HCT116 (cell line): ENCODE data around the gene PLD2. TPM values are rescaled to one million over a fixed set of nuclear protein-coding genes. Genes with fewer than 3 reads are reported as not detected.

ENCODE experiments used
- ATAC-seq: fragments of 200-7000 bp; cut with Tn5 transposase; 2 replicates; pipeline ENCODE4 v1.9.1; 2020; ENCODE audit warnings: mild to moderate bottlenecking, moderate library complexity
- BruUV-seq: library from RNA; stranded (reverse); fragments of 400-500 nt; replicated peaks from 2 replicates; lab custom pipeline; 2021; lab: Mats Ljungman, UMichigan
- CTCF ChIA-PET: fragments of 300-600 bp; sonication (Branson Sonifier 250); formaldehyde crosslinking; loops from one replicate; lab custom pipeline; 2021; ENCODE audit warnings: antibody characterized with exemption; lab: Charles Lee
- POLR2A ChIA-PET: fragments of 300-600, 350-600 bp; sonication (Branson Sonifier 250); formaldehyde crosslinking; loops from one replicate; lab custom pipeline; 2021; ENCODE audit warnings: antibody characterized with exemption; lab: Charles Lee
- RAD21 ChIA-PET, 2 experiments: fragments of 300-600 bp; sonication (Branson Sonifier 250); formaldehyde crosslinking; loops; one replicate each; lab custom pipeline; 2023; ENCODE audit warnings: low total read pairs in 2 of 2; ENCODE audit not compliant: uncharacterized antibody in 2 of 2, unreplicated experiment in 2 of 2, low non-redundant PET in 1 of 2; lab: Charles Lee
- DNase-seq: peaks from one replicate; pipeline ENCODE4 v3.0.0-alpha.2; 2010; ENCODE audit warnings: low read depth, low spot score
- H2AFZ ChIP-seq: fragments of 200-600 bp; shearing (Covaris generic), sonication (generic); 2 replicates; pipeline ENCODE4 v1.6.1; 2017; ENCODE audit warnings: low read depth, mixed run types, mixed read lengths, antibody characterized with exemption, low read length; ENCODE audit not compliant: poor library complexity, severe bottlenecking
- H3K27ac ChIP-seq: 2 replicates; pipeline ENCODE4 v1.5.1; 2012; ENCODE audit warnings: low read depth, low read length
- H3K27me3 ChIP-seq: fragments of 200-600 bp; sonication (generic); 2 replicates; pipeline ENCODE4 v1.6.1; 2016; ENCODE audit warnings: mixed run types, low read length, mixed read lengths; ENCODE audit not compliant: insufficient read depth
- H3K36me3 ChIP-seq, 2 experiments: fragments of 200-500 bp in 1 of 2; fragments of 200-600 bp in 1 of 2; sonication (Bioruptor generic) in 1 of 2; sonication (generic) in 1 of 2; 2 replicates each; pipeline versions ENCODE4 v1.5.1 to v1.6.1; 2014 to 2016; ENCODE audit warnings: low read length in 2 of 2, inconsistent platforms in 1 of 2, mixed read lengths in 1 of 2, mixed run types in 1 of 2; ENCODE audit not compliant: insufficient read depth in 2 of 2, control insufficient read depth in 1 of 2
- H3K4me1 ChIP-seq, 2 experiments: fragments of 200-600 bp in 1 of 2; sonication (generic) in 1 of 2; 2 replicates each; pipeline versions ENCODE4 v1.5.1 to v1.6.1; 2012 to 2017; ENCODE audit warnings: low read length in 2 of 2, inconsistent platforms in 1 of 2, mild to moderate bottlenecking in 1 of 2, mixed read lengths in 1 of 2, mixed run types in 1 of 2, moderate library complexity in 1 of 2; ENCODE audit not compliant: insufficient read depth in 2 of 2, control insufficient read depth in 1 of 2
- H3K4me2 ChIP-seq: fragments of 200-600 bp; sonication (generic); 2 replicates; pipeline ENCODE4 v1.6.1; 2017; ENCODE audit warnings: mixed run types, low read length, mixed read lengths
- H3K4me3 ChIP-seq, 2 experiments: fragments of 200-600 bp in 1 of 2; sonication (generic) in 1 of 2; replicated peaks in 1 of 2; 2 replicates each; pipeline ENCODE4 v1.5.1; 2011 to 2016; ENCODE audit warnings: low read length in 2 of 2, control low read depth in 1 of 2, low read depth in 1 of 2, mild to moderate bottlenecking in 1 of 2, mixed read lengths in 1 of 2, mixed run types in 1 of 2
- H3K79me2 ChIP-seq: fragments of 200-600 bp; sonication (generic); 2 replicates; pipeline ENCODE4 v1.6.1; 2017; ENCODE audit warnings: mild to moderate bottlenecking, mixed run types, low read length, moderate library complexity, mixed read lengths; ENCODE audit not compliant: insufficient read depth
- H3K9ac ChIP-seq: fragments of 200-600 bp; sonication (generic); 2 replicates; pipeline ENCODE4 v1.6.1; 2016; ENCODE audit warnings: low read length, mixed read lengths
- H3K9me2 ChIP-seq: fragments of 200-600 bp; sonication (generic), shearing (Covaris generic); 2 replicates; pipeline ENCODE4 v1.6.1; 2017; ENCODE audit warnings: mixed run types, mild to moderate bottlenecking, moderate library complexity; ENCODE audit not compliant: insufficient read depth
- H3K9me3 ChIP-seq, 2 experiments: fragments of 200-500 bp in 1 of 2; fragments of 200-600 bp in 1 of 2; sonication (Bioruptor generic) in 1 of 2; sonication (generic) in 1 of 2; 2 replicates each; pipeline ENCODE4 v1.6.1; 2014 to 2017; ENCODE audit warnings: low read length in 2 of 2, mixed read lengths in 2 of 2, inconsistent platforms in 1 of 2, low read depth in 1 of 2, mild to moderate bottlenecking in 1 of 2, mixed run types in 1 of 2, moderate library complexity in 1 of 2; ENCODE audit not compliant: control insufficient read depth in 1 of 2, insufficient read depth in 1 of 2
- H4K20me1 ChIP-seq: fragments of 200-600 bp; sonication (generic), shearing (Covaris generic); 2 replicates; pipeline ENCODE4 v1.6.1; 2017; ENCODE audit warnings: mixed run types, mild to moderate bottlenecking, moderate library complexity; ENCODE audit not compliant: insufficient read depth
- EGR1 ChIP-seq: IDR thresholded peaks from 2 replicates; pipeline ENCODE4 v1.6.1; 2012; ENCODE audit warnings: low read depth
- EZH2phosphoT487 ChIP-seq: fragments of 200-600 bp; IDR thresholded peaks from 2 replicates; pipeline ENCODE4 v1.6.1; 2018; ENCODE audit warnings: antibody characterized with exemption, borderline replicate concordance
- ZFX ChIP-seq: fragments of 450-650 bp; IDR thresholded peaks from 2 replicates; pipeline ENCODE4 v1.6.1; 2017
- ZNF274 ChIP-seq: fragments of 200-500 bp; sonication (Bioruptor generic); IDR thresholded peaks from 2 replicates; pipeline ENCODE4 v1.6.1; 2014; ENCODE audit warnings: mild to moderate bottlenecking, low read depth, low read length, inconsistent platforms
- intact Hi-C: fragments of 100-400 bp; cut with micrococcal nuclease; formaldehyde crosslinking; loops from 2 replicates; pipeline ENCODE4 v1.10.0; 2022
- total RNA-seq: library from RNA; stranded (reverse); gene quantifications from one replicate; pipeline ENCODE4 v1.2.1, GENCODE V29; 2021; ENCODE audit not compliant: unreplicated experiment
- TF ChIP-seq, protein P1 (sequence below): IDR thresholded peaks from 2 replicates; pipeline ENCODE4 v1.6.1; 2012; ENCODE audit warnings: low read depth
- TF ChIP-seq, protein P2 (sequence below), 3 experiments: fragments of 200-600 bp in 1 of 3; sonication (generic) in 1 of 3; IDR thresholded peaks in 2 of 3; conservative IDR thresholded peaks in 1 of 3; 2 replicates each; pipeline ENCODE4 v1.5.1; 2012 to 2017; ENCODE audit warnings: low read depth in 2 of 3, low read length in 2 of 3, antibody characterized with exemption in 1 of 3, borderline replicate concordance in 1 of 3, control low read depth in 1 of 3, mild to moderate bottlenecking in 1 of 3, mixed read lengths in 1 of 3, mixed run types in 1 of 3, moderate library complexity in 1 of 3; ENCODE audit not compliant: insufficient read depth in 1 of 3

The PLD2 gene
- total RNA-seq, 1 experiment from 2014 or later: 47.7 TPM

DNA sequence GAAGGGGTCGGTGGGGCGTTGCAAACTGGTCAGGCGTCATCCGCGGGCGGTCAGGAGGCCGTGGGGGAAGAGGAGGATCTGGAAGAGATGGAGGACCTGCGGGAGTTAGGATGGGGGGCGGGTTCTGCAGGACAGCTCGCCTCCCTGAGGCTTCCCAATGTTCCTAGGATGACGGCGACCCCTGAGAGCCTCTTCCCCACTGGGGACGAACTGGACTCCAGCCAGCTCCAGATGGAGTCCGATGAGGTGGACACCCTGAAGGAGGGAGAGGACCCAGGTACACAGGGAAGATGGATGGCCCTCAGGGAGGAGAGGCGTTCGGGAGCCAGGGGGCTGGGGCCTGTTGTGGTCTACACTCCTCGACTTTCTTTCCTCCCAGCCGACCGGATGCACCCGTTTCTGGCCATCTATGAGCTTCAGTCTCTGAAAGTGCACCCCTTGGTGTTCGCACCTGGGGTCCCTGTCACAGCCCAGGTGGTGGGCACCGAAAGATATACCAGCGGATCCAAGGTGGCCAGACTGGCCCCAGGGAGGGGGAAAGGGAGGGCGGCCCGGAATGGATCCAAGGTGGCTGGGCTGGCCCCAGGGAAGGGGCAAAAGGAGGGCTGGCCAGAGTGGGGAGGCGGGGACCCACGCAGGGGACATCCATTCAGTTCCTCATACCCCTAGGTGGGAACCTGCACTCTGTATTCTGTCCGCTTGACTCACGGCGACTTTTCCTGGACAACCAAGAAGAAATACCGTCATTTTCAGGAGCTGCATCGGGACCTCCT lies 839 bp downstream of the PLD2 start:
- ChIA-PET POLR2A (interaction anchor here (1.0 to 1.2 kb wide), 2 partner anchors 12 to 18 kb away, joined by 5 read pairs; partner anchors contain the start of gene PSMB6), CTCF (interaction anchor here (0.8 to 1.8 kb wide), 2 partner anchors 18 to 75 kb away, joined by 3 to 6 read pairs; no protein-coding TSS in a partner anchor), RAD21 (no interaction called here)
- Histone ChIP-seq H3K9me2 (no peaks in the 10 kb centered on the region), H2AFZ (no peak overlapping the region), H3K27ac (no peak overlapping the region; the same call in 1 of the 2 replicates), H4K20me1 (no peaks in the 10 kb centered on the region), H3K79me2 (no peaks in the 10 kb centered on the region), H3K9ac (peak overlapping the region; percentile 77), H3K36me3 (peaks cover 5 to 7% of the 10 kb centered on the region in 2 experiments; a peak in 3 of 4 replicates), H3K4me2 (peak overlapping the region; percentile 85), H3K9me3 (no peaks in the 10 kb centered on the region), H3K27me3 (no peaks in the 10 kb centered on the region), H3K4me3 (peak overlapping the region; percentile 64 to 84), H3K4me1 (peaks cover 12 to 13% of the 10 kb centered on the region in 2 experiments)
- TSS peak; percentile 53 for BruUV-seq
- peak; percentile 7 for ATAC-seq
- TF ChIP-seq, protein P1, sequence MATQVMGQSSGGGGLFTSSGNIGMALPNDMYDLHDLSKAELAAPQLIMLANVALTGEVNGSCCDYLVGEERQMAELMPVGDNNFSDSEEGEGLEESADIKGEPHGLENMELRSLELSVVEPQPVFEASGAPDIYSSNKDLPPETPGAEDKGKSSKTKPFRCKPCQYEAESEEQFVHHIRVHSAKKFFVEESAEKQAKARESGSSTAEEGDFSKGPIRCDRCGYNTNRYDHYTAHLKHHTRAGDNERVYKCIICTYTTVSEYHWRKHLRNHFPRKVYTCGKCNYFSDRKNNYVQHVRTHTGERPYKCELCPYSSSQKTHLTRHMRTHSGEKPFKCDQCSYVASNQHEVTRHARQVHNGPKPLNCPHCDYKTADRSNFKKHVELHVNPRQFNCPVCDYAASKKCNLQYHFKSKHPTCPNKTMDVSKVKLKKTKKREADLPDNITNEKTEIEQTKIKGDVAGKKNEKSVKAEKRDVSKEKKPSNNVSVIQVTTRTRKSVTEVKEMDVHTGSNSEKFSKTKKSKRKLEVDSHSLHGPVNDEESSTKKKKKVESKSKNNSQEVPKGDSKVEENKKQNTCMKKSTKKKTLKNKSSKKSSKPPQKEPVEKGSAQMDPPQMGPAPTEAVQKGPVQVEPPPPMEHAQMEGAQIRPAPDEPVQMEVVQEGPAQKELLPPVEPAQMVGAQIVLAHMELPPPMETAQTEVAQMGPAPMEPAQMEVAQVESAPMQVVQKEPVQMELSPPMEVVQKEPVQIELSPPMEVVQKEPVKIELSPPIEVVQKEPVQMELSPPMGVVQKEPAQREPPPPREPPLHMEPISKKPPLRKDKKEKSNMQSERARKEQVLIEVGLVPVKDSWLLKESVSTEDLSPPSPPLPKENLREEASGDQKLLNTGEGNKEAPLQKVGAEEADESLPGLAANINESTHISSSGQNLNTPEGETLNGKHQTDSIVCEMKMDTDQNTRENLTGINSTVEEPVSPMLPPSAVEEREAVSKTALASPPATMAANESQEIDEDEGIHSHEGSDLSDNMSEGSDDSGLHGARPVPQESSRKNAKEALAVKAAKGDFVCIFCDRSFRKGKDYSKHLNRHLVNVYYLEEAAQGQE: no peak
- TF ChIP-seq, protein P2, sequence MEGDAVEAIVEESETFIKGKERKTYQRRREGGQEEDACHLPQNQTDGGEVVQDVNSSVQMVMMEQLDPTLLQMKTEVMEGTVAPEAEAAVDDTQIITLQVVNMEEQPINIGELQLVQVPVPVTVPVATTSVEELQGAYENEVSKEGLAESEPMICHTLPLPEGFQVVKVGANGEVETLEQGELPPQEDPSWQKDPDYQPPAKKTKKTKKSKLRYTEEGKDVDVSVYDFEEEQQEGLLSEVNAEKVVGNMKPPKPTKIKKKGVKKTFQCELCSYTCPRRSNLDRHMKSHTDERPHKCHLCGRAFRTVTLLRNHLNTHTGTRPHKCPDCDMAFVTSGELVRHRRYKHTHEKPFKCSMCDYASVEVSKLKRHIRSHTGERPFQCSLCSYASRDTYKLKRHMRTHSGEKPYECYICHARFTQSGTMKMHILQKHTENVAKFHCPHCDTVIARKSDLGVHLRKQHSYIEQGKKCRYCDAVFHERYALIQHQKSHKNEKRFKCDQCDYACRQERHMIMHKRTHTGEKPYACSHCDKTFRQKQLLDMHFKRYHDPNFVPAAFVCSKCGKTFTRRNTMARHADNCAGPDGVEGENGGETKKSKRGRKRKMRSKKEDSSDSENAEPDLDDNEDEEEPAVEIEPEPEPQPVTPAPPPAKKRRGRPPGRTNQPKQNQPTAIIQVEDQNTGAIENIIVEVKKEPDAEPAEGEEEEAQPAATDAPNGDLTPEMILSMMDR (IDR thresholded peaks at IDR 0.05 in 2 of 3, conservative IDR thresholded peaks at IDR 0.05 in 1 of 3; ENCODE audit: borderline replicate concordance in 1 of 3, insufficient read depth in 1 of 3, low read depth in 2 of 3, low read length in 2 of 3): no peak
- TF ChIP-seq ZNF274 (no peak), ZFX (no peak), EGR1 (no peak), EZH2phosphoT487 (no peak)
- no peak for DNase-seq
- intact Hi-C loops: no loop called here
